ENCODE measurements around the gene CEPT1. TPM values are rescaled to one million over a fixed set of nuclear protein-coding genes. Genes with fewer than 3 reads are reported as not detected.

Gene CEPT1
- total RNA-seq (2021; ENCODE audit: unreplicated experiment) (34.2 TPM), Bru-seq, nascent RNA (percentile 79 among the genes with signal in this experiment), BruChase-seq, experiment 1, labeled RNA remaining after a 6-hour chase (percentile 83 among the genes with signal in this experiment), BruChase-seq, experiment 2, labeled RNA remaining after a 2-hour chase (percentile 88 among the genes with signal in this experiment)
- 10.4 and 17.2 TPM in 2 replicates for polyA plus RNA-seq (2012)
- long read RNA-seq, full-length matches to known transcripts, result 58 of 63 reads
- long read RNA-seq, partial matches to known transcripts, result 3 of 63 reads
- long read RNA-seq, other reads (novel, unspliced or antisense), result 2 of 63 reads

GRCh38 chr1:111139956-111140679 lies at the start of gene CEPT1, which contains the start of gene DRAM2:
CEPT1 (plus strand) TSS chr1:111140223; CDS start chr1:111147715, 7,492 bp downstream.
DRAM2 (minus strand) TSS chr1:111140093; CDS start chr1:111131554, 8,539 bp downstream.
- Histone ChIP-seq H4K20me1 (ENCODE audit: insufficient read depth) (0 out of 2 replicates have a peak, but pooled peaks cover 4% of the 10 kb centered on the region), H3K27ac (ENCODE audit: low read depth, low read length) (peak within 1 kb of the TSS; percentile 72), H3K27me3 (ENCODE audit: insufficient read depth, low read length) (no peaks in the 10 kb centered on the region), H3K4me2 (ENCODE audit: low read length) (peak within 1 kb of the TSS; percentile 94), H3K9me2 (ENCODE audit: insufficient read depth) (no peaks in the 10 kb centered on the region), H3K4me1 (ENCODE audit: control insufficient read depth in 1 of 2, insufficient read depth in 2 of 2, low read length in 2 of 2) (peaks cover 5 to 11% of the 10 kb centered on the region in 2 experiments; a peak in 3 of 4 replicates), H3K9ac (ENCODE audit: low read length) (peak within 1 kb of the TSS; percentile 83), H3K36me3 (ENCODE audit: control insufficient read depth in 1 of 2, insufficient read depth in 2 of 2, low read length in 2 of 2) (peaks cover 4 to 13% of the 10 kb centered on the region in 2 experiments), H2AFZ (ENCODE audit: low read depth, low read length, poor library complexity, severe bottlenecking) (peak within 1 kb of the TSS; percentile 78), H3K9me3 (ENCODE audit: control insufficient read depth in 1 of 2, insufficient read depth in 1 of 2, low read depth in 1 of 2, low read length in 2 of 2) (no peaks in the 10 kb centered on the region), H3K79me2 (ENCODE audit: insufficient read depth, low read length) (peaks cover 74% of the 10 kb centered on the region), H3K4me3 (replicated peaks in 1 of 2; ENCODE audit: low read depth in 1 of 2, low read length in 2 of 2) (peak within 1 kb of the TSS; percentile 93 to 95)
- RAD21 ChIA-PET (ENCODE audit: low non-redundant PET in 1 of 2, low total read pairs in 2 of 2, uncharacterized antibody in 2 of 2, unreplicated experiment in 2 of 2), result no interaction called here
- BruUV-seq (replicated peaks), result TSS peak; percentile 44
- POLR2A ChIA-PET, result no interaction called here
- CTCF ChIA-PET, result no interaction called here
- intact Hi-C loops (cut with micrococcal nuclease), result no loop called here
- peak; percentile 90 for DNase-seq (ENCODE audit: low read depth, low spot score)
- ATAC-seq, result peak; percentile 82
- TF ChIP-seq CEBPB (IDR thresholded peaks at IDR 0.05; ENCODE audit: low read depth), result no peak
- TF ChIP-seq EGR1 (IDR thresholded peaks at IDR 0.05; ENCODE audit: low read depth), result no peak
- TF ChIP-seq CTCF (IDR thresholded peaks at IDR 0.05 in 2 of 3, conservative IDR thresholded peaks at IDR 0.05 in 1 of 3; ENCODE audit: borderline replicate concordance in 1 of 3, insufficient read depth in 1 of 3, low read depth in 2 of 3, low read length in 2 of 3), result no peak
- no peak for TF ChIP-seq REST (IDR thresholded peaks at IDR 0.05; ENCODE audit: low read depth)
- no peak for TF ChIP-seq ZNF274 (IDR thresholded peaks at IDR 0.05; ENCODE audit: low read depth, low read length)
- TF ChIP-seq JUND (IDR thresholded peaks at IDR 0.05), result no peak
- peak; percentile 88 for TF ChIP-seq POLR2AphosphoS5 (IDR thresholded peaks at IDR 0.05; ENCODE audit: low read depth, low read length)
- no peak for TF ChIP-seq EZH2phosphoT487 (IDR thresholded peaks at IDR 0.05; ENCODE audit: borderline replicate concordance)
- TF ChIP-seq YY1 (IDR thresholded peaks at IDR 0.05; ENCODE audit: extremely low read depth, insufficient replicate concordance, low read depth, low read length), result peak; percentile 32
- no peak for TF ChIP-seq CBX3 (IDR thresholded peaks at IDR 0.05; ENCODE audit: low read depth)
- TF ChIP-seq RAD21 (IDR thresholded peaks at IDR 0.05; ENCODE audit: low read depth), result no peak
- no peak for TF ChIP-seq ATF3 (IDR thresholded peaks at IDR 0.05)
- TF ChIP-seq, protein P1, sequence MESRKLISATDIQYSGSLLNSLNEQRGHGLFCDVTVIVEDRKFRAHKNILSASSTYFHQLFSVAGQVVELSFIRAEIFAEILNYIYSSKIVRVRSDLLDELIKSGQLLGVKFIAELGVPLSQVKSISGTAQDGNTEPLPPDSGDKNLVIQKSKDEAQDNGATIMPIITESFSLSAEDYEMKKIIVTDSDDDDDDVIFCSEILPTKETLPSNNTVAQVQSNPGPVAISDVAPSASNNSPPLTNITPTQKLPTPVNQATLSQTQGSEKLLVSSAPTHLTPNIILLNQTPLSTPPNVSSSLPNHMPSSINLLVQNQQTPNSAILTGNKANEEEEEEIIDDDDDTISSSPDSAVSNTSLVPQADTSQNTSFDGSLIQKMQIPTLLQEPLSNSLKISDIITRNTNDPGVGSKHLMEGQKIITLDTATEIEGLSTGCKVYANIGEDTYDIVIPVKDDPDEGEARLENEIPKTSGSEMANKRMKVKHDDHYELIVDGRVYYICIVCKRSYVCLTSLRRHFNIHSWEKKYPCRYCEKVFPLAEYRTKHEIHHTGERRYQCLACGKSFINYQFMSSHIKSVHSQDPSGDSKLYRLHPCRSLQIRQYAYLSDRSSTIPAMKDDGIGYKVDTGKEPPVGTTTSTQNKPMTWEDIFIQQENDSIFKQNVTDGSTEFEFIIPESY (IDR thresholded peaks at IDR 0.05; ENCODE audit: extremely low read depth, insufficient replicate concordance, low read length), result no peak
- TF ChIP-seq SIN3A (IDR thresholded peaks at IDR 0.05; ENCODE audit: low read depth), result peak; percentile 78; the same call in 1 of the 2 replicates
- no peak for TF ChIP-seq FOSL1 (IDR thresholded peaks at IDR 0.05; ENCODE audit: low read depth)
- TF ChIP-seq SP1 (IDR thresholded peaks at IDR 0.05; ENCODE audit: low read depth), result no peak
- TF ChIP-seq SRF (IDR thresholded peaks at IDR 0.05; ENCODE audit: low read depth), result no peak; the same call in 1 of the 2 replicates
- TF ChIP-seq ELF1 (IDR thresholded peaks at IDR 0.05; ENCODE audit: borderline replicate concordance, low read depth), result no peak
